ENCODE measurements around the gene AIG1.

Gene AIG1

GRCh38 chr6:143369971-143370370 is 309.3 kb downstream of the AIG1 start:
- no peak for TF ChIP-seq CTCF (IDR thresholded peaks at IDR 0.05; ENCODE audit: low read depth, low read length, missing control alignments)
- DNase-seq, result no peak
- H3K27ac ChIP-seq, result no peak overlapping the region
- no peaks in the 10 kb centered on the region for H3K36me3 ChIP-seq (replicated peaks)
- in situ Hi-C loops (cut with HindIII; ENCODE audit: low pct_ligation_motif_present, low sequenced_read_pairs), result no loop called here
- H3K27me3 ChIP-seq (replicated peaks), result no peaks in the 10 kb centered on the region
- H3K4me3 ChIP-seq (ENCODE audit: low read depth, low read length), result no peak overlapping the region

GRCh38 chr6:143370812-143371370 is 310.2 kb downstream of the AIG1 start:
- Histone ChIP-seq H3K27ac (no peak overlapping the region), H3K4me3 (ENCODE audit: low read depth, low read length) (no peak overlapping the region), H3K27me3 (replicated peaks) (no peaks in the 10 kb centered on the region), H3K36me3 (replicated peaks) (no peaks in the 10 kb centered on the region)
- no peak for TF ChIP-seq CTCF (IDR thresholded peaks at IDR 0.05; ENCODE audit: low read depth, low read length, missing control alignments)
- in situ Hi-C loops (cut with HindIII; ENCODE audit: low pct_ligation_motif_present, low sequenced_read_pairs), result no loop called here
- no peak for DNase-seq

GRCh38 chr6:143372199-143372882 is 311.7 kb downstream of the AIG1 start:
- TF ChIP-seq CTCF (IDR thresholded peaks at IDR 0.05; ENCODE audit: low read depth, low read length, missing control alignments), result no peak
- no peaks in the 10 kb centered on the region for H3K27me3 ChIP-seq (replicated peaks)
- in situ Hi-C loops (cut with HindIII; ENCODE audit: low pct_ligation_motif_present, low sequenced_read_pairs), result no loop called here
- no peak overlapping the region for H3K27ac ChIP-seq
- DNase-seq, result no peak
- no peaks in the 10 kb centered on the region for H3K36me3 ChIP-seq (replicated peaks)
- no peak overlapping the region for H3K4me3 ChIP-seq (ENCODE audit: low read depth, low read length)

GRCh38 chr6:143374014-143374413 is 313.3 kb downstream of the AIG1 start:
- Histone ChIP-seq H3K36me3 (replicated peaks) (no peaks in the 10 kb centered on the region), H3K27me3 (replicated peaks) (no peaks in the 10 kb centered on the region), H3K4me3 (ENCODE audit: low read depth, low read length) (no peak overlapping the region), H3K27ac (no peak overlapping the region)
- in situ Hi-C loops (cut with HindIII; ENCODE audit: low pct_ligation_motif_present, low sequenced_read_pairs), result no loop called here
- DNase-seq, result no peak
- TF ChIP-seq CTCF (IDR thresholded peaks at IDR 0.05; ENCODE audit: low read depth, low read length, missing control alignments), result no peak

DNA sequence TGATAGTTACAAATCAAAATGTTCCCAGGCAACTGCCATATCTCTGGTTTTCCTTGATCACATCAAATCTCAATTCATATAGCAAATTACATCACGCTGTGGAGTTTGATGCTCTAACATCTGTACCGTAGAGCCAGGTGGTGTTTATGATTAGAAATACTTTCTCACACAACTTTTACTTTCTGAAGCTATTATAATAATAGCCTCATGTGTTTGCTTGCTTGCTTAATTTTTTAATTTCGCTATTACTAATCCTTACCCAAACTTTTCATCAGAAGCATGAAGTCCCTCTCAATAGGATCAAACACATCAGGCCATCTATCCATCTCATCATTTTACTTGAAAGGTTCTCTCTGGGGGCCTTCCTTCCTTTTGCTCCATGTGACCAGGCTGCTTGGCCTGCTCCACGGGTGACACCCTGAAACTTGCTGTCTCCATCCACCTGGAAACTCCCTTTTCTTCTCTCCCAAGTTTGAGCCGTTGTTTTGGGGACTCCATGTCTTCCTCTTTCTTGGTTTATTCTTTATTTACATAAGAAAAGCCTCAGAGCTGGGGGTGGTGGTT is 314.4 kb downstream of the AIG1 start:
- TF ChIP-seq CTCF (IDR thresholded peaks at IDR 0.05; ENCODE audit: low read depth, low read length, missing control alignments), result no peak
- Histone ChIP-seq H3K36me3 (replicated peaks) (no peaks in the 10 kb centered on the region), H3K4me3 (ENCODE audit: low read depth, low read length) (no peak overlapping the region), H3K27ac (no peak overlapping the region), H3K27me3 (replicated peaks) (no peaks in the 10 kb centered on the region)
- DNase-seq, result no peak
- in situ Hi-C loops (cut with HindIII; ENCODE audit: low pct_ligation_motif_present, low sequenced_read_pairs), result no loop called here

All from brain microvascular endothelial cell (primary cell).